ENCODE data around the gene ZNF211. TPM values are rescaled to one million over a fixed set of nuclear protein-coding genes. Genes with fewer than 3 reads are reported as not detected.

ZNF211 gene
- total RNA-seq, 1 donor from 2014 or later = 26.0 TPM

DNA sequence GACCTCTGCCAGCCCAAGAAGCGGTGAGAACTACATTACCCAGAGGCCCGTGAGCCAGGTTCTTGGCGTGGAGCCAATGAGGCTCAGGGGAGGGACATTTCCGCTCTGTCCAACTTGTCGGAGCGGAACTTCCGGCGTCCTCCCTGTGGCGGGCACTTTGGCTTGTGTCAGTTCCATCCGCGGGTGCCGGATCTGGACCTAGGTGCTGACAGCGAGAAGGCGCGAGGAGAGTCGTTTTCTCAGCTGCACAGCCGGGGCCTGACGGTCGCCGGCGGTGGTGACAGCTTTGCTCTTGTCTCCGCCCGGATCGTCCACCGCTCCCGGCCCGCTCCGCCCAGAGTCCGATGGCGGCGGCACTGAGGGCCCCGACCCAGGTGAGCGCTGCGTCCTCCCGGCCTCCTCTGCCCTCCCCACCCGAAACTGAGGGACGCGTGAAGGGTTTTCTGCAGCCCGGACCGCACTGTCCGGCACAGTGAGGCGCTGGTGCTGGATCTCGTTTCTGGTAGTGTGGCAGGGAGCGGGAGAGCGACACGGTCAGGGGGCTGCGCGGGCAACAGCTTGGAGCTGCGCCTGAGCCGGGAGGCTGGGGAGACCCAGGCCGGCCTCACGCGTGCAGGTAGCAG lies 33.1 kb upstream of the ZNF211 start, which contains the start of gene ZNF530:
Gene ZNF530, plus strand, starts transcription at position 125 of the 623 bp plus-strand sequence. CDS start 4,461 bp downstream, outside the sequence.
- peak; percentile 98 for ATAC-seq (ENCODE audit: low read depth)
- CTCF ChIA-PET = no interaction called here
- peak within 1 kb of the TSS; percentile 90 for H3K4me3 Mint-ChIP-seq
- H3K36me3 Mint-ChIP-seq (ENCODE audit: low read depth) = peaks cover 25% of the 10 kb centered on the region
- intact Hi-C loops (cut with micrococcal nuclease) = loop anchor here (1.0 kb wide), 5 partner anchors 14 to 41 kb away; partner anchors contain the start of genes ZIK1, ZNF134, ZNF211 and ZNF550
- peaks cover 26% of the 10 kb centered on the region for H3K9me3 Mint-ChIP-seq
- peaks cover 4% of the 10 kb centered on the region for H3K27me3 Mint-ChIP-seq
- peak within 1 kb of the TSS; percentile 84 for H3K27ac Mint-ChIP-seq
- TF ChIP-seq, protein P1, sequence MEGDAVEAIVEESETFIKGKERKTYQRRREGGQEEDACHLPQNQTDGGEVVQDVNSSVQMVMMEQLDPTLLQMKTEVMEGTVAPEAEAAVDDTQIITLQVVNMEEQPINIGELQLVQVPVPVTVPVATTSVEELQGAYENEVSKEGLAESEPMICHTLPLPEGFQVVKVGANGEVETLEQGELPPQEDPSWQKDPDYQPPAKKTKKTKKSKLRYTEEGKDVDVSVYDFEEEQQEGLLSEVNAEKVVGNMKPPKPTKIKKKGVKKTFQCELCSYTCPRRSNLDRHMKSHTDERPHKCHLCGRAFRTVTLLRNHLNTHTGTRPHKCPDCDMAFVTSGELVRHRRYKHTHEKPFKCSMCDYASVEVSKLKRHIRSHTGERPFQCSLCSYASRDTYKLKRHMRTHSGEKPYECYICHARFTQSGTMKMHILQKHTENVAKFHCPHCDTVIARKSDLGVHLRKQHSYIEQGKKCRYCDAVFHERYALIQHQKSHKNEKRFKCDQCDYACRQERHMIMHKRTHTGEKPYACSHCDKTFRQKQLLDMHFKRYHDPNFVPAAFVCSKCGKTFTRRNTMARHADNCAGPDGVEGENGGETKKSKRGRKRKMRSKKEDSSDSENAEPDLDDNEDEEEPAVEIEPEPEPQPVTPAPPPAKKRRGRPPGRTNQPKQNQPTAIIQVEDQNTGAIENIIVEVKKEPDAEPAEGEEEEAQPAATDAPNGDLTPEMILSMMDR (IDR thresholded peaks at IDR 0.05) = no peak
- peaks cover 19% of the 10 kb centered on the region for H3K4me1 Mint-ChIP-seq
- POLR2A ChIA-PET = interaction anchor here (0.7 to 1.1 kb wide), 2 partner anchors 12 to 14 kb away, joined by 3 read pairs; partner anchors contain the start of gene ZNF134
- peak; percentile 77 for DNase-seq

DNA sequence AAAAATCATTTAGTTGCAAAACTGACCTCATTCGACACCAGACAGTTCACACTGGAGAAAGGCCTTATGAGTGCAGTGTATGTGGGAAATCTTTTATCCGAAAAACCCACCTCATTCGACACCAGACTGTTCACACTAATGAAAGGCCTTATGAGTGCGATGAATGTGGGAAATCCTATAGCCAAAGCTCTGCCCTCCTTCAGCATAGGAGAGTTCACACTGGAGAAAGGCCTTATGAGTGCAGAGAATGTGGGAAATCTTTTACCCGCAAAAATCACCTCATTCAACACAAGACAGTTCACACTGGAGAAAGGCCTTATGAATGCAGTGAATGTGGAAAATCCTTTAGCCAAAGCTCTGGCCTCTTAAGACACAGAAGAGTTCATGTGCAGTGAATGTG lies 26.0 kb upstream of the ZNF211 start:
- H3K27ac Mint-ChIP-seq = no peak overlapping the region
- CTCF ChIA-PET = no interaction called here
- H3K36me3 Mint-ChIP-seq (ENCODE audit: low read depth) = peaks cover 51% of the 10 kb centered on the region
- TF ChIP-seq, protein P1 (IDR thresholded peaks at IDR 0.05) = no peak
- POLR2A ChIA-PET = no interaction called here
- peaks cover 23% of the 10 kb centered on the region for H3K9me3 Mint-ChIP-seq
- no peaks in the 10 kb centered on the region for H3K27me3 Mint-ChIP-seq
- intact Hi-C loops (cut with micrococcal nuclease) = no loop called here
- DNase-seq (no peak), ATAC-seq (ENCODE audit: low read depth) (no peak)
- H3K4me1 Mint-ChIP-seq = no peaks in the 10 kb centered on the region
- H3K4me3 Mint-ChIP-seq = no peak overlapping the region

DNA sequence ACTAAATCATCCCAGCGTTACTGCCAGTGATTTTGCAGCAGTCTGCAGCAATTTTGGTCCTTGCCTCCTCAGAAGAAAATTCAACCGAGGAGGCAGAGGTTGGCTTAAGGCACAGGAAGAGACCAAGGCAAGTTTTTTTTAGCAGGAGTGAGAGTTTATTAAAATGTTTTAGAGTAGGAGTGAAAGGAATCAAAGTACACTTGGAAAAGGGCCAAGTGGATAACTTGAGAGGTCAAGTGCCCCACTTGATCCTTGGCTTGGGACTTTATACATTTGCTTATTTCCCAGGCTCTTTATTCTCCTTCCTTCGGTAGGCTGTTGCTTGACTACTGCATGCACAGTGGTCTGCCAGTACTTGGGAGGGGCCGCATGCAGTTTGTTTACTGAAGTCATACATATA lies 21.9 kb upstream of the ZNF211 start:
- ATAC-seq (ENCODE audit: low read depth) = no peak
- Mint-ChIP-seq H3K27me3 (no peaks in the 10 kb centered on the region), H3K4me1 (peaks cover 22% of the 10 kb centered on the region), H3K36me3 (ENCODE audit: low read depth) (peaks cover 38% of the 10 kb centered on the region), H3K9me3 (peaks cover 18% of the 10 kb centered on the region), H3K4me3 (no peak overlapping the region), H3K27ac (no peak overlapping the region)
- ChIA-PET CTCF (no interaction called here), POLR2A (no interaction called here)
- TF ChIP-seq, protein P1 (IDR thresholded peaks at IDR 0.05) = no peak
- no peak for DNase-seq
- intact Hi-C loops (cut with micrococcal nuclease) = no loop called here

DNA sequence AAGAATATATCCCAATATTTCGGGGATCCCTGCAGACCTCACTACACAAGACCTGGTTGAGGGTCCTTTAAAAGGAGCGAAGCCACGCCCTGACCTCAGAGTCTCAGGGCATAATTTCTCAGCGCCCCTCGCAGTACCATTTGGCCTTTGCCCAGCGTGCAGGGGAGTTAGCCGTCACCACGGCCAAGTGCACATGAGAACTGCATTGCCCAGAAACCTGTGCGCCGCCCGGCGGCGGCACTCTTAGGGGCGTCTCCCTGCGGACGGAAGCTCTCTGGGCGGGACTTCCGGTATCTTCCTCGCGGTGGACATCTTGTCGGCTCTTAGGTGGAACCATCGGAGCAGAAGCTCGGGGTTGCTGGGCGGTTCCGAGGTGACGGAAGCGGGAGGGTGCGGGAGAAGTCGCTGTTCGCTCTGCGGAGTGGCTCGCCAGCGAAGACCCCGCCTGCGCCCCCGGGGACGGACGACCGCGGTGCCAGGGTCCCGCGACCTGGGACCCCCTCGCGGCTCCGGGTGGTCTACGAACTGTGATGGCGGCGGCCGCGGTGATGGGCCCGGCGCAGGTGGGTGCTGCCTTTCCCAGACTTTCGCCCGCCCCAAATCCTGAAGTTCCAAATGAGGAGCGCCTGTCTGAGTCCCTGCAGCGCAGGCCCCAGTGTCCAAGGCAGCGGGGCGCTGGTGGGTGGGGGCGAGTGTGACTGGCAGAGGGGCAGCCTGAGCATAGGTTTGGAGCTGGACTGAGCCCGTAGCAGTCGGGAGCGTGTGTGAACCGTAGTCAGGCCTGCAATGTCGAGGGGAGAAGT lies 18.8 kb upstream of the ZNF211 start, which contains the start of gene ZNF134:
Gene ZNF134, plus strand, starts transcription at position 302 of the 803 bp plus-strand sequence. CDS start 5,227 bp downstream, outside the sequence.
- intact Hi-C loops (cut with micrococcal nuclease) = loop anchor here (1.0 kb wide), 6 partner anchors 15 to 321 kb away; partner anchors contain the start of genes ZIK1, ZNF211, ZNF416 and ZNF418
- CTCF ChIA-PET = no interaction called here
- ATAC-seq (ENCODE audit: low read depth) (peak; percentile 99), DNase-seq (peak; percentile 82)
- no peaks in the 10 kb centered on the region for H3K27me3 Mint-ChIP-seq
- POLR2A ChIA-PET = interaction anchor here (0.5 to 2.0 kb wide), 15 partner anchors 9 to 910 kb away, joined by 3 to 20 read pairs (median 4); partner anchors contain the start of genes ZIK1, ZNF154, ZNF211 and ZNF416
- peaks cover 50% of the 10 kb centered on the region for H3K36me3 Mint-ChIP-seq (ENCODE audit: low read depth)
- H3K4me1 Mint-ChIP-seq = peaks cover 39% of the 10 kb centered on the region
- TF ChIP-seq, protein P1 (IDR thresholded peaks at IDR 0.05) = no peak
- H3K4me3 Mint-ChIP-seq = peak within 1 kb of the TSS; percentile 93
- H3K9me3 Mint-ChIP-seq = peaks cover 36% of the 10 kb centered on the region
- peak within 1 kb of the TSS; percentile 78 for H3K27ac Mint-ChIP-seq

DNA sequence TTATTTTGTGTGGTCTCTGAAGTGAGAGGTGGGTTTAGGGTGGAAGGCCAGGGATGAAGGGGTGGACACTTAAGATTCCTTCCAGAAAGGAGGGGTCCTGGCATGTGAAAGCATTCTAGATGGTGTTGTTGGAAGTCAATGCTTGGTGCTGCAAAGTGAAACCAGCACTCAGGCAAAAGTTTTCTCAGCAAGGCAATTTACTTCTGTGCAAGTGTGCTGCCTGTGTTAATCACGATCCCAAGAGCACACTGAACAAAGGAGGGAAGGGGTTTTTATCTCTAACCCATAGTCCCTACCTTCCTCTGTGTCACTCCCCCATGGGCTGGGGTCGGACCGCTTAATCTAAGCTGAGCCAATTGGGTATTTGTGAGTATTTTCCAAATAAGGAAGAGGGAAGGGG lies 17.6 kb upstream of the ZNF211 start:
- no peak for DNase-seq

More for the DNA sequence above, 17.6 kb upstream of the ZNF211 start:
- peaks cover 48% of the 10 kb centered on the region for H3K9me3 Mint-ChIP-seq
- H3K27me3 Mint-ChIP-seq = no peaks in the 10 kb centered on the region
- peaks cover 39% of the 10 kb centered on the region for H3K4me1 Mint-ChIP-seq
- peak overlapping the region; percentile 93 for H3K4me3 Mint-ChIP-seq
- intact Hi-C loops (cut with micrococcal nuclease) = no loop called here
- TF ChIP-seq, protein P1 (IDR thresholded peaks at IDR 0.05) = no peak
- ATAC-seq (ENCODE audit: low read depth) = no peak
- ChIA-PET POLR2A (interaction anchor here (0.6 to 2.0 kb wide), 2 partner anchors 18 to 566 kb away, joined by 4 to 20 read pairs; partner anchors contain the start of gene ZNF211), CTCF (no interaction called here)
- peak overlapping the region; percentile 66 for H3K27ac Mint-ChIP-seq
- peaks cover 62% of the 10 kb centered on the region for H3K36me3 Mint-ChIP-seq (ENCODE audit: low read depth)
